Fibroblast of pulmonary artery (primary cell): ENCODE measurements around the gene ZKSCAN5.
A peak's percentile ranks its signal among the peaks of the same experiment; 100 is the strongest.

Experiments
- DNase-seq: peaks from one replicate; pipeline ENCODE4 v3.0.0-alpha.2; 2010; ENCODE audit warnings: low read depth
- H3K4me3 ChIP-seq: replicated peaks from 2 replicates; pipeline ENCODE4 v1.5.1; 2011; ENCODE audit warnings: low read depth, mild to moderate bottlenecking, control low read depth, low read length, moderate library complexity
- CTCF ChIP-seq: IDR thresholded peaks from 2 replicates; pipeline ENCODE4 v1.5.1; 2011; ENCODE audit warnings: mild to moderate bottlenecking, control low read depth, low read length, inconsistent platforms; ENCODE audit errors: missing control alignments

Gene ZKSCAN5

GRCh38 chr7:99504603-99505323 lies at the start of gene ZKSCAN5:
TSS of gene ZKSCAN5 (plus strand) at chr7:99504662. CDS start at chr7:99506045, 1,383 bp downstream.
- no peak for TF ChIP-seq CTCF
- peak; percentile 97 for DNase-seq
- H3K4me3 ChIP-seq = peak within 1 kb of the TSS; percentile 95

- DNase-seq = no peak
- no peak for TF ChIP-seq CTCF
- no peak overlapping the region for H3K4me3 ChIP-seq
These were observed 48.6 kb upstream of the ZKSCAN5 start for GRCh38 chr7:99455874-99456273.

DNA sequence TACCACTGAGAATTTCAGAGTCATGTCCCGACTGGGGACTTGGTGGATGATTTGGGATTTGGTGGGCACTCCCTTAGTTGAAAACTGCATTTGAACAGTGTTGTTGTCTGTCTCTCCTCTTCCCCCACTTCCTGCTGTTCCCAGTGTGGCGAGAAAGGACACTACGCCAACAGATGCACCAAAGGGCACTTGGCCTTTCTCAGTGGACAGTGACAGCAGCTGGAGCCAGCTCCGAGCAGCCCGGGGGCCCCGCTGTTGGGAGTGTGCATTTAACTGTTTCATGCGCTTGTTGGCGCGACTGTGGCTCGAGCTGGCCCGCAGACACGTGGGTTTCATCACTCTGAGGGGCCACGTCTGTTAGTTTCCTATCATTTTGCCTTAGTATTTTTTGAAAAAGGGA lies 48.2 kb upstream of the ZKSCAN5 start:
- no peak overlapping the region for H3K4me3 ChIP-seq
- no peak for TF ChIP-seq CTCF
- no peak for DNase-seq

- TF ChIP-seq CTCF = no peak
- no peak for DNase-seq
These were observed 47.3 kb upstream of the ZKSCAN5 start for GRCh38 chr7:99457050-99457649.

DNA sequence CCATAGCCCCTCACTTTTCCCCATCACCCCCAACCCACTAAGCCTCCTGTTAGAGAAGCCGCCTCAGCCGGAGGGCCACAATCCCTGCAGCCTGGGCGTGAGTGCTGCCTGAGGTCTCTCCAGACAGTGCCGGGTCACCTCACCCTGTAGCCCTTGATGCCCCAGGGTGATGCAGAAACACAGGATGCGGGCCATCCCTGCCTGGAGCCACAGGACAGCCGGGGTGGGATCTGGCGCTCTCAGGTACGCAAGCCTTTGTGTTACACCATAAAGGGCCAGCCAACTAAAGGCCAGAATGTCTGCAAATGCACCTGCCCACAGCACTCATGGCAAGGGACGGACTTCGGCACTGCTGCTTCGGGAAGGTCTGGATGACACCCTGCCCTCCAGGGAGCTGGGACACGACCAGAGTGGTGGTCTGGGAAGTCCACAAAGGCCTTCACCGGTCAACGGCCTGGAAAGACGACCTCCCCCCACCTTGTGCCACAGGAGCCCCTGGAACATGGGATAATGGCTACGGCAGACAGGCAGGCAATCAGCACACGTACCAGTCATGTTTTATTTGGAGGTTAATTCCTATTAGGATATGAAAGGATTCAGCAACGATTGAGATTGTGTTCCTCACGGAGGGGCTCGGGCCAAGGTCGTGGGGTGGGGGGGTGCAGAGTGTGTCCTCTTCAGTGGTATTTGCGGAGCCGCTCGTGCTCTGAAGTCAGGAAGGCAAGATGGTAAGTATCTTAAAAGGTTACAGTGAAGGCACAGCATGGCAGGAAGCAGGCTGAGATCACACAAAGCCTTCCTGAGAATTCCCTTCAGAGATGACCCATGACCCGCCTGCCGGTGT lies 46.6 kb upstream of the ZKSCAN5 start:
- TF ChIP-seq CTCF = no peak
- DNase-seq = no peak
- no peak overlapping the region for H3K4me3 ChIP-seq

More at GRCh38 chr7:99457050-99457649, 47.3 kb upstream of the ZKSCAN5 start:
- no peak overlapping the region for H3K4me3 ChIP-seq

- DNase-seq = peak; percentile 28
- no peak overlapping the region for H3K4me3 ChIP-seq
- TF ChIP-seq CTCF = peak; percentile 36
These were observed 45.4 kb upstream of the ZKSCAN5 start for GRCh38 chr7:99459087-99459486.
